ENCODE measurements around the gene SLC2A1. TPM values are rescaled to one million over a fixed set of nuclear protein-coding genes. Genes with fewer than 3 reads are reported as not detected.

SLC2A1 gene
- total RNA-seq, 1 experiment from 2014 or later = 30.4 TPM

GRCh38 chr1:42949312-42950115 lies 9.2 kb downstream of the SLC2A1 start:
- in situ Hi-C loops (cut with HindIII; ENCODE audit: low pct_unique_long_range_greater_than_20kb, low sequenced_read_pairs) = no loop called here
- no peak for DNase-seq (ENCODE audit: low read depth, low spot score)

- in situ Hi-C loops (cut with HindIII; ENCODE audit: low pct_unique_long_range_greater_than_20kb, low sequenced_read_pairs) = no loop called here
- DNase-seq (ENCODE audit: low read depth, low spot score) = no peak
Measured at GRCh38 chr1:42947965-42948732, 10.5 kb downstream of the SLC2A1 start.

GRCh38 chr1:42947117-42947516 lies 11.6 kb downstream of the SLC2A1 start:
- in situ Hi-C loops (cut with HindIII; ENCODE audit: low pct_unique_long_range_greater_than_20kb, low sequenced_read_pairs) = no loop called here
- DNase-seq (ENCODE audit: low read depth, low spot score) = no peak

GRCh38 chr1:42946120-42946898 lies 12.4 kb downstream of the SLC2A1 start:
- in situ Hi-C loops (cut with HindIII; ENCODE audit: low pct_unique_long_range_greater_than_20kb, low sequenced_read_pairs) = no loop called here
- DNase-seq (ENCODE audit: low read depth, low spot score) = no peak

GRCh38 chr1:42945164-42945563 lies 13.5 kb downstream of the SLC2A1 start:
- DNase-seq (ENCODE audit: low read depth, low spot score) = no peak

GRCh38 chr1:42944246-42944928 lies 14.3 kb downstream of the SLC2A1 start:
- no peak for DNase-seq (ENCODE audit: low read depth, low spot score)
- in situ Hi-C loops (cut with HindIII; ENCODE audit: low pct_unique_long_range_greater_than_20kb, low sequenced_read_pairs) = no loop called here

More at GRCh38 chr1:42945164-42945563, 13.5 kb downstream of the SLC2A1 start:
- in situ Hi-C loops (cut with HindIII; ENCODE audit: low pct_unique_long_range_greater_than_20kb, low sequenced_read_pairs) = no loop called here

- DNase-seq (ENCODE audit: low read depth, low spot score) = no peak
- in situ Hi-C loops (cut with HindIII; ENCODE audit: low pct_unique_long_range_greater_than_20kb, low sequenced_read_pairs) = no loop called here
Measured at GRCh38 chr1:42943728-42944127, 14.9 kb downstream of the SLC2A1 start.

- in situ Hi-C loops (cut with HindIII; ENCODE audit: low pct_unique_long_range_greater_than_20kb, low sequenced_read_pairs) = no loop called here
- DNase-seq (ENCODE audit: low read depth, low spot score) = no peak
Measured at GRCh38 chr1:42943166-42943565, 15.5 kb downstream of the SLC2A1 start.

GRCh38 chr1:42942444-42942843 lies 16.2 kb downstream of the SLC2A1 start:
- no peak for DNase-seq (ENCODE audit: low read depth, low spot score)
- in situ Hi-C loops (cut with HindIII; ENCODE audit: low pct_unique_long_range_greater_than_20kb, low sequenced_read_pairs) = no loop called here

GRCh38 chr1:42941640-42942330 lies 16.9 kb downstream of the SLC2A1 start:
- in situ Hi-C loops (cut with HindIII; ENCODE audit: low pct_unique_long_range_greater_than_20kb, low sequenced_read_pairs) = no loop called here
- no peak for DNase-seq (ENCODE audit: low read depth, low spot score)

GRCh38 chr1:42940851-42941639 lies 17.6 kb downstream of the SLC2A1 start:
- DNase-seq (ENCODE audit: low read depth, low spot score) = no peak
- in situ Hi-C loops (cut with HindIII; ENCODE audit: low pct_unique_long_range_greater_than_20kb, low sequenced_read_pairs) = no loop called here

GRCh38 chr1:42938645-42939615 lies 19.7 kb downstream of the SLC2A1 start:
- DNase-seq (ENCODE audit: low read depth, low spot score) = no peak
- in situ Hi-C loops (cut with HindIII; ENCODE audit: low pct_unique_long_range_greater_than_20kb, low sequenced_read_pairs) = no loop called here

- in situ Hi-C loops (cut with HindIII; ENCODE audit: low pct_unique_long_range_greater_than_20kb, low sequenced_read_pairs) = no loop called here
- DNase-seq (ENCODE audit: low read depth, low spot score) = no peak
Measured at GRCh38 chr1:42937836-42938644, 20.6 kb downstream of the SLC2A1 start.

- DNase-seq (ENCODE audit: low read depth, low spot score) = no peak
- in situ Hi-C loops (cut with HindIII; ENCODE audit: low pct_unique_long_range_greater_than_20kb, low sequenced_read_pairs) = no loop called here
Measured at GRCh38 chr1:42937141-42937696, 21.4 kb downstream of the SLC2A1 start.
